HG02763 (cell line): Measurements from ENCODE around the gene USB1.
"Not testable (repeated sequence)": the region's sequence is repeated elsewhere in the genome, so short reads cannot be mapped to it uniquely, and the experiment has no call there.

Experiments
- ATAC-seq: cut with Tn5 transposase; IDR thresholded peaks from one replicate; pipeline ENCODE4 v1.9.1; 2021; ENCODE audit warnings: mild to moderate bottlenecking, moderate library complexity; ENCODE audit not compliant: unreplicated experiment

The USB1 gene

DNA sequence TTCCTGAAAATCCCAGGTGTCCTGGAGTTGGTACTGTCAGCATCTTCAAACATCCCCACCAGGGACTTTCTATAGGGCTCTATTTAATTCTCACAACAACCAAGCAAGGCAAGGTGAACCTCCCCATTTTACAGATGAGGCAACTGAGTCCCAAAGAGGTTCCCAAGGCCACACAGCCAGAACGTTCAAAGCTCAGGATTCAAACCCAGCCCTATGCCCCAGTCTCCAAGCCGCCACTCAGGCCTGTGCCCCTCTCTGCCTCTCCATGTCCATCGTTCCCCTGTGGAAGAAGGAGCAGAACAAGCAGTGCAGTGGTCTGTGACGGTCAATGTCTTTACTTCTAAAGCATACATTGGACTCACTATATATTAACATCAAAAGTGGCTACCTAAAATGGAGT lies 6.8 kb upstream of the USB1 start:
- ATAC-seq: no peak

DNA sequence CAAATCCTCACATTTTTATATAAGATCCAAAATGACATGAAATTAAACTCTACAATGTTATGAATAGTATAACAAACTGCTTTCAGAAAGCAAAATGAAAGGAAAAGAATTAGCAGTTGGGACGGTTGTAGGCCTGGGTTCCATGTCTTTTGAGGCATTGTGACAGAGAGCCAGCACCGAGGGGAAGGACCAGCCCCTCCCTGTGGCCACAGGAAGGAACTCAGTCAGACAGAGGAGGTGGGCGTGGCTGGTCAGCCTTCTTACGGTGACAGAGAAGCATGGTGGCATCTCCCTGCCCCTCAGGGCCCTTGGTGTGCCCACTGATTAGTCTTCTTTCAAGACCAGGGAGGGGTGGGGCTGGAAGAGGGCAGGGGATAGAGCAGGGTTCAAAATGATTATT lies 6.4 kb upstream of the USB1 start:
- ATAC-seq: no peak

DNA sequence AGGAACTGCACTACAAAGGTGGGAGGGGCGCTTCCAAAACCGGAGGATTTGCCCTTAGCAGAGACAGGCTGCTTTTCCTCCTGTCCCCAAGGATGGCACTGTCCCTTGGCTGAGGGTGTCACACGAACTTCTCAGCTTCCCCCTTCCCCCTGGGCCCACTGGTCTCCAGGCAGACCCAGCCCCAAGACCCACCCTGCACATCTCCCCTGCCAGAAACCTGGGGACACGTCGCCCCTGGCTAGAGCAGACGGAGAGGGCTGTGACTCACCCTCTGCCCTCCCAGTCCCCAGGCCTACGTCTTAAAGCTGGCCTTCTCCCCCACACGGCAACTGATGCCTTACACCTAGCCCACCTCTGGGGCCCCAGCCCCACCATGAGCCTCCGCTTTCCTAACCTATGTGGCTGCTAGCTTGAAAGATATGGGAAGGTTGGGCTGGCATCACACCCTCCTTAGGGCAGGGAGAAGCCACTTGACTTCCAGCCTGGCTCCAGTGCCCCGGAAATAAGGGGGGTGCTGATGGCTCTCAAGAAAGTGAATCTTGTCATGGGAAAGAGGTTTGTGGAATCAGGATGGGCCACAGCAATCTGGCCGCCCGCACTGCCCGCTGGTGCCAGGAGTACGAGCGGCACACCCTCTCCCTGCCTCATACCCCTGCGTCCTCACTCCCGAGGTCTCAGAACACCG lies 5.3 kb upstream of the USB1 start:
- no peak for ATAC-seq

DNA sequence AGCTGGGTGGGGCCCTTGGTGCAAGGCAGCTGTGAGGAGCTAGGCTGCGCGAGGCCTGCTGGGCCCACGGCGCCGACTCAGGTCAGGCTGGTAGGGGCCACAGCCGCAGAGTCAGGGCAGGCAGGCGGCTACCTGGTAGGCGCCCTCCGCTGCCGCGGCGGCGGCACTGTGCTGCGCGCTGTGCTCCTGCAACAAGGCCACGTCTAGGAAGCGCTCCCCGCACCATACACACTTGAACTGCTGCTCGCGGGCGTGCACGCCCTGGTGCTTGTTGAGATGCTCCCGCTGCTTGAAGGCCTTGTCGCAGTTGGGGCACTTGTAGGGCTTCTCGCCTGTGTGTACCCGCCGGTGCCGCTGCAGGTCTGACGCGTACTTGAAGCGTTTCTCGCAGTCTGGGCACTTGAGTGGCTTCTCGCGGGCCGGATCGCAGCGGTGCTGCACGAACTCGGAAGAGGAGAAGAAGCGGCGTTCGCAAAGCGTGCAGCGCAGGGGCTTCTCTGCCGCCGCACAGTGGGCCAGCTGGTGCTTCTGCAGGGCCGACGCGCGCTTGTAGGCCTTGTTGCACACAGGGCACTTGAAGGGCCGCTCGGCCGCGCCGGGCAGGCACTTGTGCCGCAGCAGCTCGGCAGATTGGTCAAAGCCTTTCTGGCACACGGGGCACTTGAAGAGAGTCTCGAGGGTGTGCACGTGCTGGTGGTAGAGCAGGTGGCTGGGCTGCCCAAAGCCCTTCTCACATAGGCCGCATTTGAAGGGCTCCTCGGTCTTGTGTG lies 4.6 kb upstream of the USB1 start:
- no peak for ATAC-seq

DNA sequence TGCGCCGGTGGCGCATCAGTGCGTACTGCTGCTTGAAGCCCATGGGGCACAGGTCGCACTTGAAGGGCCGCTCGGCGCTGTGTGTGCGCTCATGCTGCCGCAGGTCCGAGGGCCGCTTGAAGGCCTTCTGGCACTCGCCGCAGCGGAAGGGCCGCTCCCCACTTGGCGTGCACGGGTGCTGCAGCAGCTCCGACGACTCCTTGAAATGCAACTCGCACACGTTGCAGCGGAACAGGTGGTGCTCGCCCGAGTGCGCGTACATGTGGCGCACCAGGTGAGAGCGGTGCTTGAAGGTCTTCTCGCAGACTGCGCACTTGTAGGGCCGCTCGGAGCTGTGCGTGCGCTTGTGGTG lies 4.1 kb upstream of the USB1 start:
- no peak for ATAC-seq

DNA sequence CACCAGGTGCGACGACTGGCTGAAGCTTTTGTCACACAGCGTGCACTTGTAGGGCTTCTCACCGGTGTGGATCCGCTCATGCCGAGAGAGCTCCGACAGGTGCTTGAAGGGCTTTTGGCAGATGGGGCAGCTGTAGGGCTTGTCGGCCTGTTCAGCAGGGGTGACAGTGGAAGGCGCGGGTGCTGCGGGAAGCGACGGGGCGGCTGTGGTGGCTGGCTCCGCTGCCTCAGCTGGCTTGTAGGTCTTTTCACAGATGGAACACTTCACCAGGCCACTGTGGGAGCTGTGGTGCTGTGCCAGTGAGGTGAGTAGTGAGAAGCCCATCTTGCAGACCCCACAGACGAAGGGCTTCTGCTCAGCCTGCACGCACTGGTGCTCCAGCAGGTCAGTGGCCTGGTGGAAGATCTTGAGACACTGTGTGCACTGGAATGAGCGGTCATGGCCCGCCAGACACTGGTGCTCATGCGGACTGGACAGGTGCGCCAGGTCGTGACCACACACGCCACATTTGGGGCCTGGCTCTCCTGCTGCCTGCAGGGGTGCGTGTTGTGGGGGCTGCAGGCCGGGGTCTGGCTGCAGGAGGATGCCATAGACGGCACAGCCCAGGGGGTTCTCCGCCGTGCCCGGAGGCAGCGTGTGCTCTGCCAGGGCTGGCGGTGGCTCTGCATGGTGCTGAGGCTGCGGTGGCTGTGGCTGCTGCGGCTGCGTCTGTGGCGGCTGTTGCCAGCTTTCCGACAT lies 3.5 kb upstream of the USB1 start:
- no peak for ATAC-seq

DNA sequence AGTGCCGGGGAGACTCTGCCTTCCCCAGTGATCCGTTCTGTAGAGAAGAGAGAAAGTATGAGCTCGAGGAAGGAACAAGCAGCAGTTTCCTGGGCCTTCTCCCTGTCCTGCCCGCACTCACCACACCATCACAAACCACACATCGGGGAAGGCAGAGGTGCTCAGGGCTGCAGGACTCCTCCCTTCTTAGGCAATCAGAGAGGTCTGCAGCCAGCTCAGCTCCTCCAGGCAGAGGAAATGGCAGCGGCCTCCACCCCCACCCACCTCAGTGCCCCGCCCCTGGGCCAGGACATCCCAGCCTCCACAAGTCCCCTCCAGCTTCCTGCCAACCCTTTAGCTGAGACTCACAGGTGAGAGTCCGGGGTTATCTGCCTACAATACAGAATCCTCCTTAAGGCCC lies 2.7 kb upstream of the USB1 start:
- ATAC-seq: no peak

DNA sequence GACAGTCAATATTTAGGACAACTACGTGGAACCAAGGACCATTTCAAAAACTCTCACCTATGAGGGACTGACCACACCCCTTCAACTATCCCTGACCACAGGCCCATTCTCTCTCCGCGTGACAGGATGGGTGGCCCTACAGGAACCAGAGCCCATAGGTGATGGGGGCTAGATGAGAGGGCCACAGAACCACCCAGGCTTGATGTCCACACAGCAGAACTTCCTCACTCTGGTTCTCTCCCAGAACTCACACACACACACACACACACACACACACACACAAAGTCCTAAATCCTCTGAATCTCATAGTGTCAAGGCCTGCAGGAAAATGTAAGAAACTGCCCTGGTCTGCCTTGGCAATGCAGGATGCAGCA lies 2.2 kb upstream of the USB1 start:
- ATAC-seq: no peak

DNA sequence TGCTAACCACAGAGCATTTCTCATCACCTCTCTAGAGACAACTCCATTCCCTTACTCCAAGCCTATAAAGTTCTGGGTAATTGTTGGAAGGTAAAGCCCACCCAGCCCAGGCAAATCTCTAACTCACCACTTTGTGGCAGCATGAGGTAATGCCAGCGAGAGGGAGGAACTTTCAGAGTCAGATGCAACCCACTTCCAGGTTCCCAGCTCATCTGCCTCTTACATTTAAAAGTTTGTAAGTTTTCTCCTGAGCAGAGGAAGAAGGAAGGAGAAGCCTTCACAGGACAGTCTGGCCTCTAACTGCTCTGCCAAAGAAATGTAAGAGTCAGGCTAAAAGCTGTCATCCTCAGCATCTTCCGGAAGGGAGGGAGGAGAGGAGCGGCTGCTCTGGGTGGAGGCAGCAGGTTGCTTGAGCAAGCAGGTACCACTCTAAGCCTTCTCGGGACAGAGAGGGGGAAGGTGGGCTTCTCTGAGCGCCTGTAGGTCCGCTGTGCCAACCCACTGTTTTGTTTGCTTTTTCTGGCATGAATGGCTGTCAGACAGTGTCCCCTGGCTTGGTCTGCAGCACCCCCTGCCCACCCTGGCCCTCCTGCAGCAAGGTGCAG lies 1.7 kb upstream of the USB1 start:
- ATAC-seq: no peak

DNA sequence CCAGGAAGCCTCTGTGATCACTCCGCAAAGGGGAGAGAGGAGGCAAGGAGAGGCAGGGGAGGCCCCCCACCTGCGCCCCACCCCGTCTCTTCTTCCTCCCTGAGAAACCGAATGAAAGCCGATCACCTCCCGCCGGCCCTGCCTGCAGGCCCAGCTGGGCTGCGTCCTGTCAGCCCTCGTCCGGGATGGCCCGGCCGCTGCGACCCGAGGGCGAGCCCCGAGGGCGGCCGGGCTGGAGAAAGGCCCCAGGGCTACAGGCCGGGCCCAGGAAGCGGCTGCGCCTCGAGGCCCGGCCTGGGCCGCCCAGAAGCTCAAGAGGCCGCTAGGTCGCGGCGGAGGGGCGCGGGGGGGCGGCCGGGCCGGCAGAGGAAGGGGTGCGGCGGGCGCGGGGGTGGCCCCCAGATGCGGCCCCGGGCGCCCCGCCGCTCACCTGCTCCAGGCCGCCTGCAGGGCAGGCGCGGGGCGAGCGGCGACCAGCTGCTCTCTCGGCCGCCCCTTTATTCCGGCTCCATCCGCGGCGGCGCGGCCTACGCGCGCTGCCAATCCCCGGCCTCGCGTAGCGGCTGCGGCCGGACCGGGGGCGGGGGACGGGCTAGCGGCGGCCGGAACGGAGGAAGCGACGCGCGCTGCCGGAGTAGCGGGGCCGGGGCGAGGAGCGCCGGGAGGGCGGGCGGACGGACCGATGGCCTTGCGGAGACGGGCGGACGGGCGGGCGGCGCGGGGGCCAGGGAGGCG lies 1.1 kb upstream of the USB1 start, which contains the start of gene ZNF319:
ZNF319 (minus strand) TSS at position 702 of the 735 bp plus-strand sequence. CDS start 2,407 bp downstream, outside the sequence.
- peak; percentile 16 for ATAC-seq

DNA sequence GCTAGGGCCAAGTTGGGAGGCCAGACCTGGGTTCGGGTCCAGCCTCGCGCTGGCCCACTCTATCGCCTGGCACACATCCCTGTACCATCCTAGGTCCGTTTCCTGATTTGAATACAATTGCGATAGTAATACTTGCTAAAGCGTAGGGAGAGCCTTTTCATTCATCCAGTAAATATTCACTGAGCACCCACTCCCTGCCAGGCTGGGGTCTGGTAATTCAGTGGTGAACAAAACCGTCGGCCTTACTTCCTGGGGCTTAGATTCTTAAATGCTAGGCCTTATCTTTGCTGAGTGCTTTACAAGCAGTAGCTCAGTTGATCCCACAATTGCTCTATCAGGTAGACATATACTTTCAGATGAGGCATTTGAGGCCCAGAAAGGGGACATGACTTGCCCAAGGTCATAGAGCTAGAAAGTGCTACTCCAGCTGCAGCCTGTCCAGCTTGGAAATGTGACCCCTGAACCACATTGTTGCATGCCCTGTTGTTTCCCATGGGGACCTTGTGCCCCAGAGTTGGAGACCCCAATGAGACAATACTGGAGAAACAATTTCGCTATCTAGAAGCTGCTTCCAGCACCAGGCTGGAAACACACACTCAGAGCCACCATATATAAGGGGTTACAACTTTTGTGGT lies 691 bp downstream of the USB1 start:
- ATAC-seq: no peak

DNA sequence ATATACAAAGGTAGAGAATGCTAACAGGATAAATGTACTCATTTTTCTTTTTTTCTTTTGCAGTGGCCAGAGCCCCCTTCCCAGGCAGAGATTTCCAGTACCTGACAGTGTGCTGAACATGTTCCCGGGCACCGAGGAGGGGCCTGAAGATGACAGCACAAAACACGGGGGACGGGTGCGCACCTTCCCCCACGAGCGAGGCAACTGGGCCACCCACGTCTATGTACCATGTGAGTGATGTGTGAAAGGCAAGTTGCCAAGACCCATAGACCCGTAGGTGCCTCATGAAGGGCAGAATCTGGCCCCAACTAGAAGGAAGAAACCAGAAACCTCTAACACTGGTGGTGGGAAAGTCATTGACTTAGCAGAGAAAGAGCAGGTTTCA lies 1.2 kb downstream of the USB1 start:
- no peak for ATAC-seq

DNA sequence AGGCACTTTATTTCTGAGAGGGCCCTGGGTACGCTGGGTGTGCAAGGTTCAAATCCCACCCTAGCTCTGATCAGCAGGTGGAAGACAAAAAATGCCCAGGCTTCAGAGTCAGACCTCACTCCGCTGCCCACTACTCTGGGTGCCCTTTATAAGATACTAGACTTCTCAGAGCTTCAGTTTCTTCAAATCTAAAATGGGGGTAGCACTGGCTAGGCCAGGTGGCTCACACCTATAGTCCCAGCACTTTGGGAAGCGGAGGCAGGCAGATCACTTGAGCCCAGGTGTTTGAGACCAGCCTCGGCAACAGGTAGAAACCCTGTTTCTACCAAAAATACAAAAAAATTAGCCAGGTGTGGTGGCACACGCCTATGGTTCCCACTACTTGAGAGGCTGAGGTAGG lies 1.7 kb downstream of the USB1 start:
- ATAC-seq: no peak

DNA sequence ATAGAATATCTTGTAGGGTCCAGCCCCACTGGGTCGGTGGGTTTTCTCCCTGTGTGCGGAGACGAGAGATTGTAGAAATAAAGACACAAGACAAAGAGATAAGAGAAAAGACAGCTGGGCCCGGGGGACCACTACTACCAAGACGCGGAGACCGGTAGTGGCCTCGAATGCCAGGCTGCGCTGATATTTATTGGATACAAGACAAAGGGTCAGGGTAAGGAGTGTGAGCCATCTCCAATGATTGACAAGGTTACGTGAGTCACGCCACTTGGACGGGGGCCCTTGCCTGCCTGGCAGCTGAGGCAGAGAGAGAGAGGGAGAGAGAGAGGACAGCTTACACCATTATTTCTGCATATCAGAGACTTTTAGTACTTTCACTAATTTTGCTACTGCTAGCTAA lies 3.5 kb downstream of the USB1 start:
- not testable (repeated sequence) for ATAC-seq

DNA sequence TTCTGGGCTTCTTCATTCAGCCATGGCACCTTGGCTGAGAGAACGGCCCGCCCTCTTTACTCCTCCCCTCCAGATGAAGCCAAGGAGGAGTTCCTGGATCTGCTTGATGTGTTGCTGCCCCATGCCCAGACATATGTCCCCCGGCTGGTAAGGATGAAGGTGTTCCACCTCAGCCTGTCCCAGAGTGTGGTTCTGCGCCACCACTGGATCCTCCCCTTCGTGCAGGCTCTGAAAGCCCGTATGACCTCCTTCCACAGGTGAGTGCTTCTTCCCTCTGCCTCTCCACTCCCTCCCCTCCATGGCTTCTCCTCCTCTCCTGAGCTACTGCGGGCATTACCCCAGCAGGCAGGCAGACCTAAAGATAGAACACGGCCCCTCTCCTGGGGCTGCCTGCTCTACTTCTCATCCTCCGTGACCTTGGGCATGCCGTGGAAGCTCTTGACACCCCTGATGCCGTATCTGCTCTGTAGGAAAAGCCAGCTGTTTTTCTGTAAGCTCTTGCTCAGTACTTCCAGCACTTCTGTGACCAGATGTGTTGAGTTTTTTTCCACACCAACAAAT lies 8.7 kb downstream of the USB1 start:
- no peak for ATAC-seq

DNA sequence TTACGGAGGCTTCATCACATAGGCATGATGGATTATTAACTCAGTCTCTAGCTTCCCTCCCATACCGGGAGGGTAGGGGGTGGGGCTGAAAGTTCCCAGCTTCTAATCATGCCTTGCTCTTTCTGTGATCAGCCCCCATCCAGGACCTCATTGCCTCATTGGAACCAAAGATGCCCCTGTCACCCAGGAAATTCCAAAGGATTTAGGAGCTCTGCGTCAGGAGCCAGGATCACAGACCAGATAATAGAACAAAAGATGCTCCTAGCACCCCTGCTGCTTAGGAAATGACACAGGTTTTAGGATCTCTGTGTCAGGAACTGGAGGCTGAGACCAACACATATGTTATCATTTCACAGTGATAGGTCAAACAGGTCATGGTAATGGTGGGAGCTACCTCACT lies 9.7 kb downstream of the USB1 start:
- ATAC-seq: no peak

DNA sequence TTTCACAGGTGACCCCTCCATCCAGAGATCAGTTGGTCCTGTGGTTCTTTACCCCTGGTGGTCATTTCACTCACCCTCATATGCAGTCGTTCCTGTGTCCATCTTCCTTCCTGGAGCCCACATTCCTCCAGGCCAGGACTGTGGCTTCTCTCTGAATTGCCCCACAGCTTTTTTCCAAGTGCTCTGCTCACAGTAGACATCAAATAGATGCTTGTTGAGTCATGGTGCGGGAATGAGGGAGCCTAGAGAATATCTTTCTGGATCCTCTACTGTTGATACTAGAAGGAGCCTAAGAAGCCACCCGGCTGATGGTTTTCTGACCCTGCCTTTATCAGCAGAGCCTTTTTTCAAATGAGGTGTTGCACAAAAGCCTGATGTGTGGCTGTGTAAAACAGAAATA lies 10.4 kb downstream of the USB1 start:
- ATAC-seq: no peak

DNA sequence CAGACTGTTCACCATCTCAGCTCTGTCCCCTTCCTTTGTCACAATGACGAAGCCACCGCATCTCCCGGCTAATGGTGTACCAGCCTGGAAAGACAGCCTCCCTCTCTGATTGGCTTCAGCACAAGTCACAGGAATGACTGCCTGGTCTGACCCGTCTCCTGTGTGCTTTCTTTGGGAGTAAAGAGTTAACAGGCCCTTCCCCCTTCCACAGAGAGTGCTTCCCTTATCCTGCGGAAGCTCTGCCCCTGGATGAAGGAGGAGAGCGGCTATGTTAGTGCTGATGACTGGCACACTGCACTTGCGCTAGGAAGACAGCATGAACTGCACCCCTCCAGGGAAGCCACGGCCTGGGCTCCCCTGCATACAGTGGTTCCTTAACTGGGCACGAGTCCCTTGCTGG lies 11.3 kb downstream of the USB1 start:
- no peak for ATAC-seq

DNA sequence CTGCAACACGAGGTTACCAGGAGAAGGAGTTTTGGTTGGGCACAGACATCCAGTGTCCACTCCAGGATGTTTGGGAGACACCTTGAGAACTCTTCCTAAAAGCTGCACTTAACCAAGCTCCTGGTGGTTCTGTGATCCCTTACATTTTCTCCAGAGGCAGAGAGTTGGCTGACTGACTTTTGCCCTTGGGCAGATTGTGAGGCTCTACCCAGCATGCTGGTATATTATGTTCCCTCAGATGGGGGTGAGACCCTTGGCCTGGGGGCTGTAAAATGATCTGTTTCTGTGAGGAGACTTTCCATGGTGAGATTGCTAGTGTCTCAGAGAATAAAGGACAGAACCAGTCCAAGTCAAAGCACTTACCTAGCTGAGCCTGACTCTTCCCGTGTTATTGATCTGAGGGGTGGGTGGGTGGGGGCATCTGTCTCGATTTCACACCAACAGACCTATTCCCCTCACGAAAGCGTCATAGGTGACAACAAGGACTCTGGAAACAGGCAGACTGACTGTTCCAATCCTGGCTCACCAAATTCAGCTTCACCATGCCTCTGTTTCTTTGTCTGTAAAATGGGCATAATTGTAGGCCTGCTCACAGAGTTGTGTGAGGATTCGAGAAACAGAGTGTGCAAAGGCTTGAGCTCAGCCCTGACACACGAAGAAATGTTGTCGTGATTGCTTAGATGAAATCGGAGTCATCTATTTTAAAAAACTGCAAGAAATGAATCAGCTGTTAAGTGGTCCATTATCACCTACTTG lies 12.2 kb downstream of the USB1 start:
- ATAC-seq: no peak
